HS-5 (cell line): ENCODE results near the gene EIF4G3.
"Not testable (repeated sequence)": the region's sequence is repeated elsewhere in the genome, so short reads cannot be mapped to it uniquely, and the experiment has no call there.

ENCODE experiments used
- DNase-seq: peaks from one replicate; pipeline ENCODE4 v3.0.0-alpha.2; 2012; ENCODE audit warnings: low read depth

Gene EIF4G3

DNA sequence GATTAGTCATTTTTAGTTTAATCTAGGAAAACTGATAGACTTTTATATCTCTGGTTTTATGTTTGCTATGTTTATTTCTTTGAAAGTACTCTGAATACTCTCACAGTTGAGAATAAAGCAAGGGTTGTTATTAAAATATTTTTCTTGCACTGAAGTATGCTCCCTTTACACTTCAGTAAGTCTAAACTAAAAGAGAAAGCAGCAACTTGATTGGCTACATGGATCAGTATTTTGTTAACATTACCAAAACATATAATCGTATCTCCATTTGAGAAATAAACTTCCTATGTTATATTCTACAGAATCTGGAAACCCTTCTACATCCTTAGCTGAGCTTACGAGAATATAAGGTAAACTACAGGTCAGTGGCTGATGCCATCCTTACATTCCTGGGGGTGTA, 240.1 kb downstream of the EIF4G3 start:
- no peak for DNase-seq

DNA sequence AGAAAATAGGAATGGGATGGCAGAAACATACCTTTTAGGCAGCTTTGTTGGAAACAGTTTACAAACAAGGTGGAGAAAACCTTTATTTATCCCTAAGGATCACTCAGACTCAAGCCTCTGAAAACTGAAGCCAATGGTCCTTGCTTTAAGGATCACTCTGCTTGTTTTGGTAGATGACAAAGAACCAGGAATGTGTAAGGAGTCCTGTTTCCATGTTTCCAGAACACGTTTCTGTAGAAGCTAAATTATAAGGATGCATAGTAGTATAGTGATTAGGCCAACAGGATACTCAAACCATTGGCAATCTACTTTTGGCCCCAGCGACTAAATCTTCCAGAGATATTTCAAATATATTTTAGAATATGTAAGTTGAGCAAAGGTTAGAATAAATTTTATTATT, 240.5 kb downstream of the EIF4G3 start:
- no peak for DNase-seq

DNA sequence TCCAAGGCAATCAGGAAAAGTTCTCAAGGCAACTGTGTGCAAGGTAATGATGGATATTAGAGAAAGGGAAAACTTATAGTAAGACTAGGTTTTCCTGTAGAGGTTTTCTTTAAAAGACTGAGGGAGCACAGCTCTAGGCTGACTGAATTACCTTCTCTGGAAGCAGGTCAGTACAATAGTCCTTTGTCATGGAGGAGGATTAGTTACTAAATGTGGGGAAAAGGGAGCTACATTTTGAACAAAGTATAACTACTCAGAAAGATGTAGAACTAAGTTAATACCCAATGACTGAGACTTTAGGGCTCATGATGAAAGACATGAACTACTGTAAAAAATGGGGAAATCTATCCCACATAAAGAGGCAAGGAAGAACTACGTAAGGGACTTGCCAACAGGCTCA, 241.0 kb downstream of the EIF4G3 start:
- no peak for DNase-seq

DNA sequence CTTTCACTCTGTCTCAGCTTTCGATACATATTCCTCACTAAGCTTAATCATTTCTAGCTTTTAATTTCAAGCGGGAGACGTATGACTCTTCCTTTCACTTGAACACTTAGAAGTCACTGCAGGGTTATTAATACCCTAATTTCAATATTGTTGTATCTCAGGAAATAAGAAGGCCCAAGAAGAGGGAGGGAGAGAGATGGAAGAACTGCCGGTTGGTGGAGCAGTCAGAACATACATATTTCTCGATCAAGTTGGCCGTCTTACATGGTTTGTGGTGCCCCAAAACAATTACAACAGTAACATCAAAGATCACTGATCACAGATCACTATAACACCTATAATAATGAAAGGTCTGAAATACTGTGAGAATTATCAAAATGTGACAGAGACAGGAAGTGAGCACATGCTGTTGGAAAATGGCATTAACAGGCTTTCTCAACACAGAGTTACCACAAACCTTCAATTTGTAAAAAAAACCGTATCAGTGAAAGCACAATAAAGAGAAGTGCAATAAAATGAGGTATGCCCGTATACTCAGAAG, 244.2 kb downstream of the EIF4G3 start:
- DNase-seq: no peak

DNA sequence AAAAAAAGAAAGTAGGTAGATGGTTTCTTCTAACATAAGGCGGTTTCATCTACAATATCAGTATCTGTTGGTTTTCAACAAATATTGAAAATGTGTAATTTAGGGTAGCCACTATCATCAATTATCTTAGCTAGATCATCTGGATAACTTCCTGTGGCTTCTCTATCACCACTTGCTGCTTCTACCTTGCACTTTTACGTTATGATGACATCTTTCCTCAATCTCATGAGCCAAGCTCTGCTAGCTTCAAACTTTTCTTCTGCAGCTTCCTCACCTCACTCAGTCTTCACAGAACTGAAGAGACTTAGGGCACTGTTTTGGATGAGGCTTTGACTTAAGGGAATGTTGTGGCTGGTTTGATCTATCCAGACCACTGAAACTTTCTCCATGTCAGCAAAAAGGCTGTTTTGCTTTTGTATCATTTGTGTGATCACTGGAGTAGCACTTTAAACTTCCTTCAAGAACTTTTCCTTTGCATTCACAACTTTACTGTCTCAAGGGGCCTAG, 244.7 kb downstream of the EIF4G3 start:
- DNase-seq: no peak

DNA sequence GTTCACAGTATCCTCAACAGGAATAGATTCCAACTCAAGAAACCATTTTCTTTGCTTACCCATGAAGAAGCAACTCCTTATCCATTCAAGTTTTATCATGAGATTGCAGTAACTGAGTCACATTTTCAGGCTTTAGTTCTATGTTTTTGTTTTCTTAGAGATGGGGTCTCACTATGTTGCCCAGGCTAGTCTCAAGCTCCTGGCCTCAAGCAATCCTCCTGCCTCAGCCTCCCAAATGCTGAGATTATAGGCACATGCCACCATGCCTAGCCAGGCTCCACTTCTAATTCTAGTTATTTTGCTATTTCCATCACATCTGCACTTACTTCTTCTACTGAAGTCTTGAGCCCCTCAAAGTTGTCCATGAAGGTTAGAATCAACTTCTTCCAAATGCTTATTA, 246.3 kb downstream of the EIF4G3 start:
- DNase-seq: no peak

DNA sequence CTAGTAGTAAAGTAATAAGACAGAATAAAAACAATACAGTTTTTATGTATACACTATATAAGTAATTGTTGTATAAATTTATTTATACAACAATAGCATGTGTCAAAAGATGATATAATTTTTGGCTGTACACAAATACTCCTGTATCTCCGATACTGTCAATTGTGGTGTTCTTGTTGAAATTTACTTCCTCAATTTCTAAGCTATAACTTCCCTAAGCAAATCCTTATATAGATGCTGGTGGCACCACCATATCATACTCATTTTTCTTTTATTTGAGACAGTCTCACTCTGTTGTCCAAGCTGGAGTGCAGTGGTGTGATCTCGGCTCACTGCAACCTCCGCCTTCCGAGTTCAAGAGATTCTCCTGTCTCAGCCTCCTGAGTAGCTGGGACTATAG, 248.6 kb downstream of the EIF4G3 start:
- no peak for DNase-seq

DNA sequence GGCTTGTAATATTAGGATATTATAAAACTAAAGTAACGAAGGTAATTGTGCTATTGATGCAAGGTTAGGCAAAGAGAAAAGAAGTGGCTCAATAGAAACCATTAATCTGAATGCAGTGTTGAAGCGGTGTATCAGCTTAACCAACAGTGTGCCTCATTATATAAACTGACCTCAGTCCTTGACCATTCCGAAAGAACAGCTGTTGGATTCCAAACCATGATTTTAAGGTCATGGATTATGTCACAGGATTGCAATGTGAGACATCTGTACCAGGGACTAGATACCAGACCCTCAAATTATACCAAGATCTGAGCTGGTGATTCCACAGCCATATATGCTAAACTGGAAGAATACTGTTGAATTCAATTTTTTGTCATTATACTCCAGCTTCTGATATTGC, 255.4 kb downstream of the EIF4G3 start:
- no peak for DNase-seq

DNA sequence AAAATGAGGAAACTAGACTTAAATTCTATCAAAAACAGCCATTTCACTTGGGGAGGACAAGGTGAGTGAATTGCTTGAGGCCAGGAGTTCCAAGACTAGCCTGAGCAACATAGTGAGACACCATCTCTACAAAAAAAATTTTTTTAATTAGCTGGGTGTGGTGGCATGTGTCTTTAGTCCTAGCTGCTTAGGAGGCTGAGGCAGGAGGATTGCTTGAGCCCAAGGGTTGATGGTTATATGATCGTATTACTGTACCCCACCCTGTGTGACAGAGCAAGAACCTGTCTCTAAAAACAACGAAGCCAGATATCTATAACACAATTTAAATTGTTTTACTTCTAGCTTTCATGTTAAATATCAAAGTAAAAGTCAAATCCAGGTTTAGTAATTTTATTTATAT, 263.5 kb downstream of the EIF4G3 start:
- no peak for DNase-seq

DNA sequence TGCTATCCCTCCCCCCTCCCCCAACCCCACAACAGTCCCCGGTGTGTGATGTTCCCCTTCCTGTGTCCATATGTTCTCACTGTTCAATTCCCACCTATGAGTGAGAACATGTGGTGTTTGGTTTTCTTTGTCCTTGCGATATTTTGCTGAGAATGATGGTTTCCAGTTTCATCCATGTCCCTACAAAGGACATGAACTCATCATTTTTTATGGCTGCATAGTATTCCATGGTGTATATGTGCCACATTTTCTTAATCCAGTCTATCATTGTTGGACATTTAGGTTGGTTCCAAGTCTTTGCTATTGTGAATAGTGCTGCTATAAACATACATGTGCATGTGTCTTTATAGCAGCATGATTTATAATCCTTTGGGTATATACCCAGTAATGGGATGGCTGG, 269.2 kb downstream of the EIF4G3 start:
- not testable (repeated sequence) for DNase-seq

DNA sequence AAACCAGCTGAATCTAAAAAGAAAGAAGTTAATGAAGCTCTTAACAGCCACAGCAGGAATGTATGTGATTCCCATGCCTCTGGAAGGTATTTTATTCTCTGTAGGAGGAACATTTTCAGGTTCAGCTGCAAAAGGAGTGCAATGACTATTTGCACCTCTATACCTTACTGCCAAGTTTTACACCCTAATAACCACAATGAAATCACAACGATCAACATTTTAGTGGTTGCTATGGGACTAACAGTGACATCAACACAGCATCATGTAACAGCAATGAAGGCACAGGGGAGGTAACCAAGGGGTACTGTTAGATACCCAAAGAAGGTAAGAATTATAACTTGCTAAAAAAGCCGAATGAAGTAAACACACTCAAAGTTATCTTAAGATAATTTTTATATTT, 273.3 kb downstream of the EIF4G3 start:
- DNase-seq: no peak

DNA sequence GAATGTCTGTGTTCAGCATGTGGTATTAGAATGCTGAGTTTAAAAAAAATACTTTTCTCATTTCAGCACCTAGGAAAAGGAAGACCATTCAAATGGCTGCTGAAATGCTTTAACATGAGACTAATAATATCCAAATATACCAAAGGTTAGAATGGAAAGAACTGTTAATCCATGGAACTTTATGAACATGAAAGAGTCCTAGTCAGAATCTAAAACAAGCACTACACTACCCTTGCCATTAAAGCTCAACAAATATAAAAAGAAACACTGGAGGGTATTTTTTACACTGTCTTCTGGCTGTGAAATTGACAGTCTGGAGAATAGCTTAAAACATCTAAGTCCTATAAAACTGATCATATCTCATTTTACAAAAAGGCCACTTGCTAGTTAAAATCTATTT, 276.6 kb downstream of the EIF4G3 start:
- no peak for DNase-seq

DNA sequence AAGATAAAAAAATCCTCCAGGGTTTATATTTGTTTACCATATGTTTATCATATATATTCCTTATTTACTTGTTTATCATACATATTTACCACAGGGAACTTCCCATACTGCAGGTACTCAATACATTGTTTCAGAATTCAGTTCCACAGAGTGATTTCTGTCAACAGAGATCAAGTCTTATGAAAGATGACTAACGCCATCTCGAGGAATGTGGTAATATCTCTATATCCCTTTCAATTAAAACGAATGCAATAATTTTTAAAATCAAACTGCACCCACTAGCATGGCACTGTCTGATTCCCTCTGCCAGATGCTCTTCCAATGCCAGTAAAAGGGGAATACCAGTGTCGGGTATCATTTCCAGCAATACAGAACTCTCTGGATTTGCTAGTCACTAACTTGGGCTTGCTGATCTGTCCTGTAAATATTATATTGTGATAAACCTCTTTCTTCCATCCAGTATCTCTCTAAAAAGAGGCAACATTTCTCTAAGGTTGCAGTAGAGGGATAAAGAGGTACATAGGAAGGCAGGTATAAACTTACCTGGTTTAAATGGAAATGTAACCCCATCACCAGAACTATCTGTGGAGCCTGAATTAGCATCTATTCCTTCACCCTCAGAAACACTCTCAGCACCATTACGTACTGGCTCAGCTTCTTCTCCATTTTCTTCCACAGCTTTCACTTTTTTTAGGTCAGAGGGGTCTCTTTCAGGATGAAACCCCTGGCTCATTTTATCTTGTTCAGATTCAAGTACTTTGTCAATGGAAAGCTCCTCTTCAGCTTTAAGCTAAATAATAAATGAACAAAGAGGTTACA, 277.3 kb downstream of the EIF4G3 start:
- DNase-seq: no peak

DNA sequence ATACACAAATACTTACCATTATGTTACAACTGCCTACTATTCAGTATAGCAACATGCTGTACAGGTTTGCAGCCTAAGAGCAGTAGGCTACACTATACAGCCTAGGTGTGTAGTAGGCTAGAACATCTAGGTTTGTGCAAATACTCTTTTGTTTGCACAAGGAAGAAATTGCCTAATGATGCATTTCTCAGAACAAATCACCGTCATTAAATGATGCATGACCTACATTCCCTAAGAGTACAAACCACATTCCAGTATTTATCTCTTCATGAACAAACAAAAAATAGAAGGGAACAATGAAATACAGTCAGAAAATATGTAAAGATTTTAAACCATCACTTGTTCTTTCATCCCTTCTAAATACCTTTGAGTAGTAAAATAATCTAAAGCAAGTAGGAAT, 279.9 kb downstream of the EIF4G3 start:
- no peak for DNase-seq

DNA sequence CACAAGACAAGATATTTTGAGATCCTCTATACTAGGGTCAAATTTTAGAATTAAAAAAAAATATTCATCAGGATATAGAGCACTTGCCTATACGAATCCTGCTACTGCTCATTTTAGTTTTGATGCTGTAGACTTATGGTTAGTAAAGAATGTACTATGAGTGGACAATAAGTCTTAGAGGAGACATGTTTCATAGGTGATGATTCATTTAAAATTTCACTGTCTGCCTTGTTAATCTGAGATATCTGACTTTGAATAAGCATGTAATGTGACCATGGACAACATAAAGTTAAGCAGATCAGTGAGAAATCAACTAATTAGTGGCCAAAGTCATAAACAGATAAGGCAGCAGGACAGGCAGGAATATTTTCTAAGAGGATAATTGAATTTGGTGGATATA, 282.8 kb downstream of the EIF4G3 start:
- DNase-seq: no peak

DNA sequence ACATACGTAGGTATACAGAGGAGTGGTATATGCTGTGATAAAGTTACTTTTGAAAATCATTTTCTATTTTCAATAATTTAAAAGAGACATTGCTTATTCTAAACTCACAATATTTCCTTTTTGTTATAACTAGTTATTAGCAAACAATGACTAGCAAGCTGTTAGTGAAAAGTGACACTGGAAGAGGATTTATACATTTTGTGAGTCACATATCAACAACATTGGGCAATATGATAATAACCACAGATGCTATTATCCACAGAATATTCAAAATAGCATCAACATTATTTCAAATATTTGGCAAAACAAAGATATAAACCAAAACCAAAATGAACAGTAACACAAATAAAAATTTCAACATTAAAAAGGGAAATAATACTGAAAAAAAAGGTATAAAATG, 285.6 kb downstream of the EIF4G3 start:
- DNase-seq: no peak

DNA sequence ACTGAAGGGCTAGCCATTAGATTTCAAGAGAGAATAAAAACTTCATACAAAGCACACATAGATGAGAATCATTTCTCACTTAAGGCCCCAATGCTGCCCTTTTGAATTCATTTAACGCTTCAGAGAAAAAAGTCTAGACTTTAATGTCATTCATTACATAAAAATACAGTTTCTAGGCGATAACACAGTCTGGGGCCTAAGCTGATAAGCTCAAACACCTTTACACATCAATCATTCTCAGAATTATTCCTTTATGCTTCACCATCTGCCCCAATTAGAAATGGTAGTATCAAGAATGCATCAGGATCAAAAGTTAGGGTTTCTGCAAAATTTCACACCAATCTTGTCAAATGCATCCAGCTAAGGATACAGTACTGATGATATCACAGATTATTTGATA, 289.5 kb downstream of the EIF4G3 start:
- no peak for DNase-seq

DNA sequence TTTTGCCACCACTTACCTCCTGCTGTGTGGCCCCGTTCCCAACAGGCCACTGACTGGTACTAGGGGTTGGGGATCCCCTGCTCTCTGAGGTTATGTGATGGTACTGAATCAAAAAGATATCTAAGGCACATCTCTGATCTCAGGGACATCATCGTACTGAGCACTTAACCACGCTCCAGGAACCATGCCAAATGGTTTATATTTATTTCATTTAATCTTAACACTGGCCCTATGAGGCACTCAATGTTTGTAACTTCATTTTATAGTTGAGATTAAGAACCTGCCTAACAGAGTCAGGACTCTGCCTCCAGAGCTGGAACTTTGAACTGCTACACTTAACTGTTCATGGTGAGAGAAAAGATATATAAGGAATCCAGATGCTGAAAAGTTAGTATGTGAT, 291.6 kb downstream of the EIF4G3 start:
- no peak for DNase-seq

DNA sequence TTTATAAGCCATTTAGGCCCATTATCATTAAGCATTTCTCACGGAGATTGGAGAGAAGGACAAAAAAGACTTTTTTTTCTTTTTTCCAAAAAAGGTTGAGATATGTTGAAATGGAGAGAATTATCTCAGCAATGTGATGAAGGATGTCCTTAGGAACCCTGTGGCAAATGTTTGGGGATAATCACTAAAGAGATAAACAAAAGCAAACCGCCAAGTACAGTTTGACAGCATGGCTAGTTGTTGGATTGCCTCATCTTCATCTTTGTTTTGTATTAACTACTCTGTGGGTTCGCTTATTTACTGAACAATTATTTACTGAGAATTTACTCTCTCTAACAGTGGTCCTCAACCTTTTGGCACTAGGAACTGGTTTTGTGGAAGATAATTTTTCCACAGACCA, 292.2 kb downstream of the EIF4G3 start:
- no peak for DNase-seq

DNA sequence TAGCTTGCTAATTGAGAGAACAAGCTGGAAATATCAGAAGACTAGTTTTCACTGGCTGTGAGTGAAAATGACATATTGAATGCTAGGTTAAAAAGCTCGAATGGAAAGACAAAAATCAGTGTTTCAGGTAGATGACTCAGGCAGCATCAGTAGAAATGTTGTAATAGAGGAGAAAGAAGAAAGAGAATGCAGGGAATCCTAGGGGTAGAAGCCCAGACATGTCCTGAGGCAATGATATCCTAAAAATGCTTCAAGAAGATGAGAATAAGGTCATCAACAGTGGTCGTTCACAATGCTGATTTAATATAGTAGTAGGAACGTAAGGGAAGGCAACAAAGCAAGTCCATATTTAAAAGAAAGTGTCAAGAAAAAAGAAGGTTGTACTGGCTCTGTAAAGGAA, 292.9 kb downstream of the EIF4G3 start:
- DNase-seq: no peak

DNA sequence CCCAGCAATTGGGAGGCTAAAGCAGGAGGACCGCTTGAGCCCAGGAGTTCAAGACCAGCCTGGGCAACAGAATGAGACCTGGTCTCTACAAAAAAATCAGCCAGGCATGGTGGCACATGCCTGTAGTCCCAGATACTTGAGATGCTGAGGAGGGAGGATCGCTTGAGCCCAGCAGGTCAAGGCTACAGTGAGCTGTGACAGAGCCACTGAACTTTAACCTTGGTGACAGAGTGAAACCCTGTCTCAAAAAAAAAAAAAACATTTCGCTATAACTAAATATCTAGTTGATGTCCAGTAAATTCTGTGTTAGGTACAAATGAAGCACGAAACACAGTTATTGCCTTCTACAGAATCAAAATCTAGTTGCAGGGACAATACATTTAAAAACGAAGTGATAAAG, 293.9 kb downstream of the EIF4G3 start:
- no peak for DNase-seq

DNA sequence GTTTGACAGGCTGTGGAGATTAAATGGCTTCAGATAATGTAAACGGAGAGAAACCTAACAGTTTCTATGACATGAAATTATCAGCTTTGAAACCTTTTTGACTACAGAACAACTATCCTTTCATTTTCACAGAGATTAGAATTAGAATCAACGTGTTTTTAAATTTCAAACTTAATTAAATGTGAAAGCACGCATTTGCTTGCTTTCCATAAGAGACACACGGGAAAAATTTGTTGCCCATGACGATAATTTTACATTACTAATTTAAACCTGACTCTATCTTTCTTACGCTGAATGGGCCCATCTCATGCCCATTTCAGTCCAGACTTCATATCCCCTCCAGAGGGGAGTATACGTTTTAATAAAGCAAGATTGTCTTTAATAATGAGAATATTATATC, 297.9 kb downstream of the EIF4G3 start:
- no peak for DNase-seq

DNA sequence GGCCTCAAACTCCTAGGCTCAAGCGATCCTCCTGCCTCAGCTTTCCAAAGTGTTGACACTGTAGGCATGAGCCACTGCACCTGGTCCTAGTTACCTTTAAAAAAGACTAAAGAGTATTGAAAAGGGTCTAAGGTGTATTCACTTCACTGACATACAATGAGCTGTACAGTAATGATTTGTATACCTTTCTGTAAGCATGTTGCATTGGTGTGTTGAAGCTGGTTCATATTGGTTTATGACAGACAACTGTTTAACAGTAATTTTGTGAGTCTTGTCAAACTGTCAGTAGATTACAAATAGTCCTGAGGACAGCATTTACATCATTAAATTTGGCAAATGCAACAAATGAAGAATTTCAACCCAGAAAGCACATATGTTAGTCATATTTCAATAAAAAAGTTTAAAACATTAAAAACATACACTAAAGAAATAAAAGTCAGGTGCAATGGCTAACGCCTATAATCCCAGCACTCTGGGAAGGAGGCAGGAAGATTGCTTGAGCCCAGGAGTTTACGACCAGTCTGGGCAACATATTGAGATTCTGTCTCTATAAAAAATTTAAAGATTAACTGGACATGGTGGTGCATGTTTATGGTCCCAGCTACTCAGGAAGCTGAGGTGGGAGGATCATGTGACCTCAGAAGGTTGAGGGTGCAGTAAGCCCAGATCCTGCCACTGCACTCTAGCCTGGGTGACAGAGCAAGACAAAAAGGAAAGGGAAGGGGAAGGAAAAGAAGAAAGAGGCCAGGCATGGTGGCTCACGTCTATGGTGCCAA, 301.3 kb downstream of the EIF4G3 start:
- no peak for DNase-seq
